Measurements from ENCODE around the gene RHOBTB3.

DNA sequence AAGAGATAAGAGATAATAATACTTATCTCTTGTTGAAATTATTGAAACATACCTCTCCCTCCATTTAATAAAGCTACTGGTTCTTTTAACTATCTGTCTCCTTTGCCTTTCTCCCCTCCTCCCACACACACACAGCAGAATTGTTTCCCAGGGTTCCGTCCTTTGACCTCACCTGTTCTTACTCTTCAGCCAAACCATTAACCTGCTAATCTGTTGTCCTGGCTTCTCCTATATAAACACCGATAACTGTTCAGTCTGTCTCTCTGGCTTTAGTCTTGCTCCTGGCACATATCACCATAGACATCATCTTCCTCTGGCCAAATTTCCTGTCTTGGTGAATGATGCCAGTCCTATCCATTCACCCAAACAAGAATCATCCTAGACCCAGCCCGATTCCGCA is 7.7 kb downstream of the RHOBTB3 start:
- TF ChIP-seq POLR2A (IDR thresholded peaks at IDR 0.05) (no peak), CTCF (IDR thresholded peaks at IDR 0.05) (no peak)

All from prostate gland (tissue), 2 donors.